Endodermal cell (in vitro differentiated cells): ENCODE measurements around the gene GOSR2. TPM values are rescaled to one million over a fixed set of nuclear protein-coding genes. Genes with fewer than 3 reads are reported as not detected.

Experiments
- DNase-seq: peaks from one replicate; pipeline ENCODE4 v3.0.0-alpha.2; 2017
- H3K27ac ChIP-seq: 2 replicates; pipeline ENCODE4 v1.5.1; 2013; ENCODE audit warnings: mild to moderate bottlenecking, low read depth, low read length, moderate library complexity
- H3K27me3 ChIP-seq: 2 replicates; pipeline ENCODE4 v1.6.1; 2013; ENCODE audit warnings: mild to moderate bottlenecking, low read length, moderate library complexity; ENCODE audit not compliant: insufficient read depth, control insufficient read depth, poor library complexity, severe bottlenecking
- H3K36me3 ChIP-seq: 2 replicates; pipeline ENCODE4 v1.7.0; 2013; ENCODE audit warnings: mild to moderate bottlenecking, low read length, moderate library complexity; ENCODE audit not compliant: control insufficient read depth, insufficient read depth
- H3K4me1 ChIP-seq: one replicate; pipeline ENCODE4 v1.7.0; 2013; ENCODE audit warnings: low read length; ENCODE audit not compliant: control insufficient read depth, insufficient read depth
- H3K4me3 ChIP-seq: 2 replicates; pipeline ENCODE4 v1.5.1; 2013; ENCODE audit warnings: mild to moderate bottlenecking, low read length, moderate library complexity
- H3K9ac ChIP-seq: 2 replicates; pipeline ENCODE4 v1.6.1; 2013; ENCODE audit warnings: mild to moderate bottlenecking, low read length, moderate library complexity; ENCODE audit not compliant: poor library complexity, severe bottlenecking; ENCODE audit errors: extremely low read depth
- H3K9me3 ChIP-seq: 2 replicates; pipeline ENCODE4 v1.6.1; 2013; ENCODE audit warnings: mild to moderate bottlenecking, low read length, moderate library complexity; ENCODE audit not compliant: control insufficient read depth
- H3K27ac Mint-ChIP-seq: 2 replicates; pipeline ENCODE4 v1.8.0; 2020; ENCODE audit warnings: mixed read lengths
- H3K27me3 Mint-ChIP-seq: 2 replicates; pipeline ENCODE4 v1.8.0; 2021; ENCODE audit warnings: mild to moderate bottlenecking, mixed read lengths; ENCODE audit not compliant: insufficient read depth
- H3K36me3 Mint-ChIP-seq: 2 replicates; pipeline ENCODE4 v1.8.0; 2020; ENCODE audit warnings: low read depth, mixed read lengths
- H3K4me1 Mint-ChIP-seq: 2 replicates; pipeline ENCODE4 v1.8.0; 2020; ENCODE audit warnings: mixed read lengths
- H3K4me3 Mint-ChIP-seq: 2 replicates; pipeline ENCODE4 v1.8.0; 2020; ENCODE audit warnings: mild to moderate bottlenecking, moderate library complexity, mixed read lengths
- H3K9me3 Mint-ChIP-seq: 2 replicates; pipeline ENCODE4 v1.8.0; 2020; ENCODE audit warnings: mild to moderate bottlenecking, mixed read lengths
- WGBS, 2 experiments: methylation state at CpG; one replicate each; pipeline versions ENCODE4 v1.1.5 to v1.1.7; 2013; ENCODE audit warnings: missing lambda C conversion rate in 2 of 2, mixed read lengths in 1 of 2; ENCODE audit not compliant: insufficient coverage in 1 of 2, insufficient read length in 1 of 2; 5-methylcytosine and 5-hydroxymethylcytosine counted together
- total RNA-seq, 2 donors: library from RNA; stranded (reverse); fragmentation: NEBNext Ultra II Directional in 1 of 2; extraction: Animal tissue kit (Norgen Biotek cat#: 25700) in 1 of 2; gene quantifications; 2 replicates in 1 of 2; 3 replicates in 1 of 2; pipeline ENCODE4 v1.2.1, GENCODE V29; 2021
- TF ChIP-seq, protein P1 (sequence below): fragments of 200-600 bp; sonication (generic); conservative IDR thresholded peaks from 2 replicates; pipeline ENCODE4 v1.5.0; 2021; ENCODE audit warnings: antibody characterized with exemption, mild to moderate bottlenecking

GOSR2 gene
- total RNA-seq, 2 donors from 2014 or later = 51.9 to 65.5 TPM

DNA sequence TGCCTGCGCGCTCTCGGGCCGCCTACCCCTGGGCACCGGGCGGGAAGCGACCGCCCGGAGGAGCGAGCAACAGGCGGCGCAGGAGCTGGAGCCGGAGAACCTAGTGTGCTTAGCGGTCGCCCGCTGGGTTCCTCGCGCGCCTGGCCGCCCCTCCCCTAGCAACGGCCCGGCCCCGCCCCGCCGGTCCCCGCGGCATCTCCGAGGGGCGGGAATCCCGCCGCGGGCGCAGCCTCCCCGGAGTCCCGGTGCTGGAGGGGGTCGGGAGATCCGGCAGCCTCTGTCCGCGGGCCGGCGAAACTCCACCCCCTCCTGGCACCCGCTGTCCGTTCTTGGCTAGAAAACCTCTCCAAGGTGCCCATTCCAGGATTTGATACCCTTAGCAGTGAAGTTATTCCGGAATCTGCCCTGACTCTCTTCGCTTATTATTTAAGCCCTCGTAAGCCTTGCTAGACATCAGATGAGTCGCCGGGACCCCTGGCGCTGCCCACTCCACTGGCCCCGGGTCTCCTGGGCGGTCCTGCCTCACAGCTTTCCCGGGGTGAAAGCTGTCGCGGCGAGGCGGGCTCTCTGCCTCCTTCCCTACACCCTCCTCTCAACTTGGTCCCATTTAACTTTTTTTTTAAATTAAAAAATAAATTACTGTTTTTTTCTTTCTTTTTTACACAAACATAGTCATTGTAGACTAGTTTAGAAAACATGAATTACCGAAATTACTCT is 56.3 kb downstream of the GOSR2 start, which contains the start of gene RPRML:
Gene RPRML (minus strand): TSS at position 107 of the 717 bp plus-strand sequence. CDS start 246 bp downstream, outside the sequence.
- Mint-ChIP-seq H3K36me3 (no peaks in the 10 kb centered on the region), H3K4me3 (peak within 1 kb of the TSS; percentile 55), H3K27ac (no peak within 1 kb of the TSS), H3K4me1 (peaks cover 20% of the 10 kb centered on the region), H3K27me3 (peaks cover 71% of the 10 kb centered on the region), H3K9me3 (no peaks in the 10 kb centered on the region)
- peak within 1 kb of the TSS; percentile 76 for H3K4me3 ChIP-seq
- no peak within 1 kb of the TSS for H3K27ac ChIP-seq
- TF ChIP-seq, protein P1, sequence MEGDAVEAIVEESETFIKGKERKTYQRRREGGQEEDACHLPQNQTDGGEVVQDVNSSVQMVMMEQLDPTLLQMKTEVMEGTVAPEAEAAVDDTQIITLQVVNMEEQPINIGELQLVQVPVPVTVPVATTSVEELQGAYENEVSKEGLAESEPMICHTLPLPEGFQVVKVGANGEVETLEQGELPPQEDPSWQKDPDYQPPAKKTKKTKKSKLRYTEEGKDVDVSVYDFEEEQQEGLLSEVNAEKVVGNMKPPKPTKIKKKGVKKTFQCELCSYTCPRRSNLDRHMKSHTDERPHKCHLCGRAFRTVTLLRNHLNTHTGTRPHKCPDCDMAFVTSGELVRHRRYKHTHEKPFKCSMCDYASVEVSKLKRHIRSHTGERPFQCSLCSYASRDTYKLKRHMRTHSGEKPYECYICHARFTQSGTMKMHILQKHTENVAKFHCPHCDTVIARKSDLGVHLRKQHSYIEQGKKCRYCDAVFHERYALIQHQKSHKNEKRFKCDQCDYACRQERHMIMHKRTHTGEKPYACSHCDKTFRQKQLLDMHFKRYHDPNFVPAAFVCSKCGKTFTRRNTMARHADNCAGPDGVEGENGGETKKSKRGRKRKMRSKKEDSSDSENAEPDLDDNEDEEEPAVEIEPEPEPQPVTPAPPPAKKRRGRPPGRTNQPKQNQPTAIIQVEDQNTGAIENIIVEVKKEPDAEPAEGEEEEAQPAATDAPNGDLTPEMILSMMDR = no peak
- peaks cover 4% of the 10 kb centered on the region for H3K4me1 ChIP-seq
- H3K27me3 ChIP-seq = peaks cover 61% of the 10 kb centered on the region
- H3K9me3 ChIP-seq = no peaks in the 10 kb centered on the region
- H3K9ac ChIP-seq = no peak within 1 kb of the TSS
- DNase-seq = peak; percentile 88
- H3K36me3 ChIP-seq = no peaks in the 10 kb centered on the region
- 2 to 4% methylated on average over 15 to 57 of the region's 57 CpGs for WGBS, 2 experiments

DNA sequence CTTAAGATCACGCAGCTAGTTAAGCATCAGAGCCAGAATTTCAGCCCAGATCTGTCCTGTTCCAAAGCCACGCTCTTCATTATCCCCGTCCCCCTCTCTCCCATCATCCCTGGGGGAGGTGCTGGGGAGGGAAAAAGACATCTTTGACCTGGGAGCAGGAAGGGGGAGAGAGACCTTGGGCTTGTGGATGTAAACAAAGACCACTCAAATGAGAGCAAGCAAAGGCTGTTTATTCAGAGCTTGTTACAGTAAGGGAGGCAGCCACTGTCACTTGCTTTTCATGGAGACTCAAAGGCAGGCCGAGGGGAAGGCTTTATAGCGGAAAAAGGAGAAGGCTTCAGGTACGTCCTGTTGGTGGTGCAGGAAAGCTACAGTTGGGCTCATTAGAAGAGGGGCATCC is 59.6 kb downstream of the GOSR2 start:
- no peak overlapping the region for H3K27ac Mint-ChIP-seq
- no peaks in the 10 kb centered on the region for H3K9me3 ChIP-seq
- peaks cover 4% of the 10 kb centered on the region for H3K4me1 ChIP-seq
- no peaks in the 10 kb centered on the region for H3K9me3 Mint-ChIP-seq
- peaks cover 69% of the 10 kb centered on the region for H3K27me3 Mint-ChIP-seq
- no peaks in the 10 kb centered on the region for H3K36me3 ChIP-seq
- peaks cover 9% of the 10 kb centered on the region for H3K4me1 Mint-ChIP-seq
- TF ChIP-seq, protein P1 = no peak
- WGBS, 2 experiments = 86 to 91% methylated on average over 4 to 6 of the region's 6 CpGs
- H3K9ac ChIP-seq = no peak overlapping the region
- no peak overlapping the region for H3K27ac ChIP-seq
- peaks cover 74% of the 10 kb centered on the region for H3K27me3 ChIP-seq
- H3K4me3 ChIP-seq = no peak overlapping the region
- no peak overlapping the region for H3K4me3 Mint-ChIP-seq
- H3K36me3 Mint-ChIP-seq = no peaks in the 10 kb centered on the region
- no peak for DNase-seq

DNA sequence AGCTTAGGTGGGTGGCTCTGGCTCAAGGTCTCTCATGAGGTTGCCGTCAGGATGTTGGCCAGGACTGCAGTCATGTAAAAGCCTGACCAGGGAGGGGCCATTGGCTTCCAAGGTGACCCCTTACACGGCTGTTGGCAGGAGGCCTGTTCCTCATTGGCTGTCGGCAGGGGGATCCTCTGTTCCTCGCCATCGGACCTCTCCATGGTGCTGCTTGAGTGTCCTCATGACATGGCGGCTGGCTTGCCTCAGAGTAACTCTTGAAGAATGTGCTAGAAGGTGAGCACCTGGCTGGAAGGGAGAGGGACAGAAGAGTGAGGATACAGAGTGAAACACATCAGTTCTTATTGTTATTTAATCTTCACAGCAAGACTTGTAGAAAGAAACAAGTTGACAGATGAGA is 60.8 kb downstream of the GOSR2 start:
- Mint-ChIP-seq H3K27ac (no peak overlapping the region), H3K4me1 (peaks cover 2% of the 10 kb centered on the region), H3K9me3 (no peaks in the 10 kb centered on the region), H3K4me3 (no peak overlapping the region), H3K27me3 (peaks cover 70% of the 10 kb centered on the region), H3K36me3 (no peaks in the 10 kb centered on the region)
- Histone ChIP-seq H3K36me3 (no peaks in the 10 kb centered on the region), H3K27me3 (peaks cover 74% of the 10 kb centered on the region), H3K27ac (no peak overlapping the region), H3K9ac (no peak overlapping the region), H3K9me3 (no peaks in the 10 kb centered on the region), H3K4me1 (no peaks in the 10 kb centered on the region), H3K4me3 (no peak overlapping the region)
- TF ChIP-seq, protein P1 = no peak
- DNase-seq = peak; percentile 89
- WGBS, 2 experiments = 75 to 80% methylated on average over 3 to 6 of the region's 6 CpGs
